Superior temporal gyrus (tissue), 1 donor: Measurements from ENCODE around the gene SCLT1.
A peak's percentile ranks its signal among the peaks of the same experiment; 100 is the strongest.
"Not testable (repeated sequence)": the region's sequence is repeated elsewhere in the genome, so short reads cannot be mapped to it uniquely, and the experiment has no call there.

ENCODE experiments used
- DNase-seq: peaks from one replicate; pipeline ENCODE4 v3.0.0-alpha.2; 2016; ENCODE audit errors: extremely low spot score

The SCLT1 gene

GRCh38 chr4:129069537-129069936 lies 23.8 kb downstream of the SCLT1 start:
- not testable (repeated sequence) for DNase-seq

- no peak for DNase-seq
Measured at GRCh38 chr4:129064717-129065116, 28.6 kb downstream of the SCLT1 start.

GRCh38 chr4:129063640-129064039 lies 29.7 kb downstream of the SCLT1 start:
- no peak for DNase-seq

- no peak for DNase-seq
Measured at GRCh38 chr4:129062580-129062979, 30.8 kb downstream of the SCLT1 start.

GRCh38 chr4:129059028-129059427 lies 34.3 kb downstream of the SCLT1 start:
- no peak for DNase-seq

- no peak for DNase-seq
Measured at GRCh38 chr4:129046055-129046959, 47.0 kb downstream of the SCLT1 start.

GRCh38 chr4:129043523-129043922 lies 49.8 kb downstream of the SCLT1 start:
- DNase-seq = no peak

- DNase-seq = no peak
Measured at GRCh38 chr4:129040471-129040870, 52.9 kb downstream of the SCLT1 start.

- DNase-seq = no peak
Measured at GRCh38 chr4:129037093-129037492, 56.2 kb downstream of the SCLT1 start.

GRCh38 chr4:129014566-129015509 lies 78.5 kb downstream of the SCLT1 start:
- DNase-seq = no peak

GRCh38 chr4:129008096-129008495 lies 85.2 kb downstream of the SCLT1 start:
- no peak for DNase-seq

GRCh38 chr4:128986908-128987307 lies 106.4 kb downstream of the SCLT1 start:
- DNase-seq = no peak

- no peak for DNase-seq
Measured at GRCh38 chr4:128986019-128986418, 107.3 kb downstream of the SCLT1 start.

GRCh38 chr4:128983771-128984485 lies 109.4 kb downstream of the SCLT1 start:
- no peak for DNase-seq

- no peak for DNase-seq
Measured at GRCh38 chr4:128981377-128981776, 112.0 kb downstream of the SCLT1 start.

GRCh38 chr4:128980816-128981326 lies 112.5 kb downstream of the SCLT1 start:
- DNase-seq = no peak

GRCh38 chr4:128979934-128980333 lies 113.4 kb downstream of the SCLT1 start:
- DNase-seq = peak; percentile 66

GRCh38 chr4:128978985-128979384 lies 114.4 kb downstream of the SCLT1 start:
- DNase-seq = no peak

GRCh38 chr4:128974136-128974581 lies 119.2 kb downstream of the SCLT1 start:
- DNase-seq = no peak

GRCh38 chr4:128973384-128973783 lies 120.0 kb downstream of the SCLT1 start:
- no peak for DNase-seq

- DNase-seq = no peak
Measured at GRCh38 chr4:128961405-128961804, 131.9 kb downstream of the SCLT1 start.
